ENCODE measurements around the gene COL4A3.

- no peak for TF ChIP-seq CTCF (conservative IDR thresholded peaks at IDR 0.05)
- no peak for TF ChIP-seq ZFX (IDR thresholded peaks at IDR 0.05)
Observed at GRCh38 chr2:227141301-227141700, 23.1 kb upstream of the COL4A3 start.

Data from C4-2B (cell line).